Mesenteric fat pad (tissue), 1 donor: ENCODE measurements around the gene SPN. TPM values are rescaled to one million over a fixed set of nuclear protein-coding genes. Genes with fewer than 3 reads are reported as not detected.
"Not testable (repeated sequence)": the region's sequence is repeated elsewhere in the genome, so short reads cannot be mapped to it uniquely, and the experiment has no call there.

Experiments
- DNase-seq: peaks from one replicate; pipeline ENCODE4 v3.0.0-alpha.2; 2020; ENCODE audit warnings: low spot score
- total RNA-seq: library from RNA; stranded (reverse); fragmentation: NEBNext Ultra II Directional; extraction: Animal tissue kit (Norgen Biotek cat#: 25700); gene quantifications from one replicate; pipeline ENCODE4 v1.2.1, GENCODE V29; 2021
- donor health status: DM: yes; HTN: yes; CAD: no.

The SPN gene
- total RNA-seq, 1 donor from 2014 or later: 2.9 TPM

- no peak for DNase-seq
Observed at GRCh38 chr16:29699324-29700219, 36.5 kb downstream of the SPN start.

- DNase-seq: no peak
Observed at GRCh38 chr16:29700253-29700987, 37.4 kb downstream of the SPN start.

GRCh38 chr16:29701214-29701555, 38.1 kb downstream of the SPN start:
- DNase-seq: no peak

- DNase-seq: no peak
Observed at GRCh38 chr16:29702269-29702668, 39.2 kb downstream of the SPN start.

GRCh38 chr16:29705030-29705429, 42.0 kb downstream of the SPN start:
- DNase-seq: no peak

GRCh38 chr16:29707160-29707559, 44.1 kb downstream of the SPN start:
- DNase-seq: not testable (repeated sequence)

GRCh38 chr16:29708917-29709600, 46.0 kb downstream of the SPN start:
- DNase-seq: no peak

GRCh38 chr16:29709657-29710056, 46.6 kb downstream of the SPN start:
- DNase-seq: not testable (repeated sequence)

GRCh38 chr16:29710227-29711219, 47.5 kb downstream of the SPN start:
- no peak for DNase-seq

GRCh38 chr16:29712809-29713208, 49.8 kb downstream of the SPN start:
- no peak for DNase-seq

GRCh38 chr16:29714396-29714795, 51.3 kb downstream of the SPN start:
- DNase-seq: no peak

- DNase-seq: no peak
Observed at GRCh38 chr16:29714972-29715371, 51.9 kb downstream of the SPN start.

GRCh38 chr16:29717113-29717512, 54.1 kb downstream of the SPN start:
- DNase-seq: no peak

GRCh38 chr16:29719063-29719462, 56.0 kb downstream of the SPN start:
- DNase-seq: no peak

Other genes with a start within 250 kb of the SPN start
- 8.8 TPM for gene BOLA2, start 208.9 kb upstream of the SPN start, total RNA-seq
- 32.5 TPM for gene SLX1B, start 208.7 kb upstream of the SPN start, total RNA-seq
- 11.6 TPM for gene SULT1A4, start 203.3 kb upstream of the SPN start, total RNA-seq
- gene NPIPB12, start 156.8 kb upstream of the SPN start, total RNA-seq: 60.0 TPM
- gene QPRT, start 15.9 kb downstream of the SPN start, total RNA-seq: 3.4 TPM
- gene C16orf54, start 82.7 kb downstream of the SPN start, total RNA-seq: 5.2 TPM
- not detected for gene ZG16, start 115.0 kb downstream of the SPN start, total RNA-seq
- gene KIF22, start 127.5 kb downstream of the SPN start, total RNA-seq: 4.8 TPM
- gene MAZ, start 143.3 kb downstream of the SPN start, total RNA-seq: 135 TPM
- gene PRRT2, start 148.9 kb downstream of the SPN start, total RNA-seq: 1.5 TPM
- 11.1 TPM for gene PAGR1, start 152.9 kb downstream of the SPN start, total RNA-seq
- gene MVP, start 157.2 kb downstream of the SPN start, total RNA-seq: 150 TPM
- 117 TPM for gene CDIPT, start 200.0 kb downstream of the SPN start, total RNA-seq
- gene SEZ6L2, start 236.3 kb downstream of the SPN start, total RNA-seq: 1.1 TPM
- 0.67 TPM for gene ASPHD1, start 237.2 kb downstream of the SPN start, total RNA-seq